SHP77 (cell line): ENCODE data around the gene KCNG4.

Source experiments
- DNase-seq, 2 experiments: peaks; one replicate each; lab custom pipeline; 2025; lab: John Stamatoyannopoulos, UW

The KCNG4 gene

DNA sequence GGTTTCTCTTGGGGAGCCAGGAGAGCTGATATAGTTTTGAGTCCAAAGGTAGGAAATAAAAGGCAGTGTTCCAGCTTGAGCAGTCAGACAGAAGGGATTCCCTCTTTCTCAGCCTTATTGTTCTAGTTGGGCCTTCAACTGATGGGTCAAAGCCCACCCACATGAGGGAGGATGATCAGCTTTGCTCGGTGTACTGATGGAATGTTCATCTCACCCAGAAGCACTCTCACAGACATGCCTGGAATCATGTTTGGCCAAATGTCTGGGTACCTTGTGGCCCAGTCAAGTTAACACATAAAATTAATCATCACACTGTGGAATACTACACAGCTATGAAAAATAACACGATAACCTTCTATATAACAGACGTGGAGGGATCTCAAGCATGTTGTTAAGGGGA, 23.1 kb upstream of the KCNG4 start:
- no peak for DNase-seq

DNA sequence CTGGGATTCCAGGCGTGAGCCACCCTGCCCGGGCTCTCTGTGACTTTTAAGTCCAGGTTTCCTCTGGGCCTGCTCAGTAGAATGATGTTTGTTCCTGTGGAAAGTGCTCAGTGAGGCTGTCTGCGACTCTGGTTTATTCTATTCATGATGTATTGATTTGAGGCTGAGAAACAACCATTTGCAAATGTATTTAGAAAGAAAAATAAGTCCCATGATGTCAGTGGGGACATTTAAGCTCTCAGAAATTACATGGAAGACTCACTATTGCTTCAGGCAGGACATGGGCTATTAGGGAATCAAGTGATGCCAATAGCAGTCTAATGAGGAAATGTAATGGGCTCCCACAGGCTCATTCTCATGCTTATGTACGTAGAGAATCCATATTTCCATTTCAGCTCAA, 22.2 kb upstream of the KCNG4 start:
- DNase-seq: no peak

DNA sequence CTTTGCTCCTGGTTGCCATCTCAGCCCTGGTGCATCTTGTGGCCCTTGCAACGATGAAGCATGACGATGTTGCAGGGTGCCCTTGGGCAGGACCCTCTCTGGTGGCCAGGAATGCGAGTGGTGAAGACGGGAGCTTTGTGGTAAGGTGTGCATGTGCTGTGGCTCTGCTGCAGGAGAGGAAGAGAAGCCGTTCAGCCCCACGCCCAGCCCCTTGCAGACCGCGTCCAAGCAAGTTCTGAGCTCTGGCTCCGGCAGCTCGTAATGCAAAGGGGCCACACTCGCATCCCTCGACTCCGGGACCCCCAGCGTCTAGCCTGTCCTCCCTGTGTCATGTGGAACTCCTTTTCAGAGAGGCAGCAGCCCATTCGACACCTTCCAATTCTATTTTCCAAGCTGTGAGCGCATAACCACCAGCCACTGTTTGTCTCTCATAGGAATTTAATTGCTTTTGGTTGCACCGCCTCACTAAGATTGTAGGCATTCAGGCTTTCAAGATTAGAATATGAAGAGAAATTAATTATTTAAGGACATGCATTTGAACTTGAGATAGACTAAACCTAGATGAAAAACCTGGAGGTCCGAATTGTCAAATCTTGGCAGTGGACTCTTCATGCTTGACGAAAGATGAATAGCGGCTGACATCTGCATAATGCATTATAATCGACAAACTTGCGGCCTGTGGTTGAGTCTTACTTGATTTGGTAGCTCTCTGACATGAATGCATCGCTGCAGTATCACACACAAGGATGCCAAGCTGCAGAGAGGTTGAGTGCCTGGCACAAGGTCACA, 21.1 kb upstream of the KCNG4 start:
- no peak for DNase-seq

DNA sequence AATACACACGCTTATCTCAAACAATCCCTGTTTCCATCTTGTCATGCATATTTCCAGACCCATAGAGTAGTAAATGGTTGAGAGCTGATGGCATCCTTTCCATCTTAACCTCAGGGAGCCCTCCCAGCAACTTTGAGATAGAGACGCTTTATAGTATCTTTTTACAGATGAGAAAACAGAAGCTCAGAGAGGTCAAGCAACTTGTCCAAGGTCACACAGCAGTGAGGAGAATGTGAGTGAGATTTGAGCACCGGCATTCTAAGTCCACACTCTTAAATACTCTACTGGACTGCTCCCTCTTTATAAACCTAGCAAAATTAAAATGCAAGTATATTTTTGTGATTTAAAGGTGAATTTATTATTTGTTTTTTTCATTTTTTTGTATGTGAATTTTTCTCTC, 19.9 kb upstream of the KCNG4 start:
- no peak for DNase-seq

DNA sequence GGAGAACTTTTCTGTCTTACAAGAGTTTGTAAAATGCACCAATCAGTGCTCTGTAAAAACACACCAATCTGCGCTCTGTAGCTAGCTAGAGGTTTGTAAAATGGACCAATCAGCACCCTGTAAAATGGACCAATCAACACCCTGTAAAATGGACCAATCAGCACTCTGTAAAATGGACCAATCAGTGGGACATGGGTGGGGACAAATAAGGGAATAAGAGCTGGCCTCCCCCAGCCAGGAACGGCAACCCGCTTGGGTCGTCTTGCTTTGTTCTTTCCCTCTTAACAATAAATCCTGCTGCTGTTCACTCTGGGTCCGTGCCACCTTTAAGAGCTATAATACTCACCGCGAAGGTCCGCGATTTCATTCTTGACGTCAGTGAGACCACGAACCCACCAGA, 18.5 kb upstream of the KCNG4 start:
- DNase-seq: no peak

DNA sequence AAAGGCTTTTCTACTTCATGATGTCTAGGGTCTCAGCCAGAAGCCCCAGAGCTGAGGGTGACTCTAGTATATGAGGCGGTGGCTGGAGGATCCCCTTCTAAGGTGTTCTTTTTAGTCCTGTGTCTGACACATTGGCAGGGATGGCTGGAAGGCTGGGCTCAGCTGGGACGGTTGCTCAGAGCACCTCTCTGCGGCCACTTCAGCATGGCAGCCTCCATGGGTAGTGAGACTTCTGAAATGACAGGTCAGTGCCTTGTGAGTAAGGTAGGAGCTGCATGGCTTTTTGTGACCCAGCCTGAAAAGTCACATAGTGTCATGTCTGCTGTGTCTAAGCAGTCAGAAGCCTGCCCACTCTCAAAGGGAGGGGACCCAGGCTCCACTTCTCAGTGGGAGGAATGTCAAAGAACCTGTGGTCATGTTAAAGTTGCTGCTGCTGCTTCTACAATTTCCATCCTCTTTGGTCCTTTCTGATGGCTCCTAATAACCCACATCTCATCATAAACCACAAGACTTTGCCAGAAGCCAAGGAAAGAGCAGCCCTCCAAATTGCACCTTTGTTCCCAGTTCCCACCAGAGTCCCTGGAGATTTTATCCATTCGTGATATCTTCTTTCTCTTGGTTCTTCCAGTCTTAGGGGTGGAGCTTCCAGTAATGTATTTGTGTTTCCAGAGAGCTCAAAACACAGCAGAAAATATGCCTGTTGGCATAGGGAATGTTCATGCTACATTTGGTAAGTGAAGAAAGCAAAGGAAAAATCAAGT, 15.4 kb upstream of the KCNG4 start:
- no peak for DNase-seq

DNA sequence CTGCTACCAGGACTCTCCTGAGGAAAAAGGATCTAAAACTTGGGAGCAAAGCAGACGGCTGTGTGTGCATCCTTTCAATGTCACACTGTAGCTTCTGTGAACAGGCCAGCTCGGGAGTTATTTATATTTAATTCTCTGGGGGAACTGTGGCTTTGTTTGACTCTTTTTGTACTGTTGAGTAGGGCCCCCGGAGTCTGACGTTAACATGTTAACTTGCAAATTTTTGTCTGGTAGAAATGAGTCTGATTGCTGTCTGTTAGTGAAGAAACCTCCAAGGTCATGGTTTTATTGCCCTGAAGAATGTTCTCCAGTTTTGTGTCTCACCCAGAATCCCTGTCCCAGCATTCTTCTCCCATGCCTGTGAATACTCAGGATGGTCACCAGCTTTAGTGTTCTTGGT, 14.2 kb upstream of the KCNG4 start:
- DNase-seq: no peak

DNA sequence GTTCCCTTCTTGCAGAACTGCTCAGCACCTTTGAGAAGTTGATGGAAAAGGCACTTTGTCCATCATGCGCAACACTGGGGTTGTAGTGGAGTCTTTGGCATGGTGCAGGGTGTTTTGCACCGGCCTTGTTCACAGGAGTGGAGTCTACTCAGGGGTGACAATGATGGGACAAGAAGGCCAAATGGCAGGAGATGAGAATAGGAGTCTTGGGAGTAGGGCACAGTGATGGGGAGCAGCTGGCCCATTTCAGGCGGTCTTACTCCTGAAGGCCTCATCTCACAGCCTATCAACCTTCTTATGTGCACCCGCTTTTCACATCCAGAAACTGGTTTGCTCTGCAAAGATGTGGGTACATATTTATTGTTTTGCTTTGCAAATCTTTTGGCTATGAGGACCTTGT, 13.4 kb upstream of the KCNG4 start:
- no peak for DNase-seq

DNA sequence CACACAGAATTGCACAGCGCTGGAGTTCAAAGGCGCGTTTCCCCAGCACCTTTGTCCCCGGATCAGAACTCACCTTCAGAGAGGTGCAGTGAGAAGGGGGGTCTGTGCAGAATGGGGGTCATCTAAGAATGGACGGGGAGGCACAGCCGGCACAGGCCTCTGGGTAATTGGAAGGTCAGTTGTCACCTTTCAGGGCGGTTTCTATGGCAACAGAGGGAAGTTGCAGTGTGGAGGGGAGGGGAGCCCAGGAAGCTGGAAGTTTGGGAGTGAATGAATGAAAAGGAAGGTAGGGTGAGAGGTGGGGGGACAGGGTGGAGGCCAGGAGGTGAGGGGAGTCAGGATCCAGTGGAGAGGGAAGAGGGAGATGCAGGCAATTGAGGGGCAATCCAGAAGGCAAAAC, 12.4 kb upstream of the KCNG4 start:
- DNase-seq: no peak

DNA sequence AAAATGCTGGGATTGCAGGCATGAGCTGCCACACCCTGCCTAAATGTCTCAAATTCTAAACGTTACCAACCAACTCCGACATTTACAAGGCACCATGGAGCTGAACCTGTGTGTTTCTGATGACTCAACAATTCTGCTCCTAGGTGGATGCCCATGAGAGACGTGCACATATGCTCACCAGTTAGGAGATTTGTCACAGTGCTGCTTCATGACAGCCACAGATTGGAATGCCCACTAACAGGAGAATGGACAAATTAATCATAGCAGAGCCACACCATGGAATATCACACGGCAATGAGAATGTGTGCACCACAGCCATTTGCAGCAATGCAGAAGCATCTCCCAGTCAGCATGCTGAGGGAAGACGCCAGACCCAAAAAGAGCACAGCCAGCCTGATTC, 8.0 kb upstream of the KCNG4 start:
- no peak for DNase-seq

DNA sequence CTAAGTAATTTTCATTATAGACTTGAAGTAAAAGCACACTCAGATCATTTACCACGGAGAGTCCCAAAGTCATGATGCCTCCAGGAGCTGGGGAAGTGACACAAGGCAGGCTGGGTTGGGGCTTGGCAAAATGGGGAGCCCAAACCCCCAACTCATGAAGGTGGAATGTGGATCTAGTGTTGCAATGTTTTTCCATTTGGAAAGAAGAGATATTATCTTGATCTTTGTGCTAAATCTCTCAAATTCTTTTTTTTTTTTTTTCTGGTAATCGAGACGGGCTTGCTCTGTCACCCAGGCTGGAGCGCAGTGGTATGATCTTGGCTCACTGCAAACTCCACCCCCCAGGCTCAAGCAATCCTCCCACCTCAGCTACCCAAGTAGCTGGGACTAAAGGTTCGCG, 7.5 kb upstream of the KCNG4 start:
- no peak for DNase-seq

DNA sequence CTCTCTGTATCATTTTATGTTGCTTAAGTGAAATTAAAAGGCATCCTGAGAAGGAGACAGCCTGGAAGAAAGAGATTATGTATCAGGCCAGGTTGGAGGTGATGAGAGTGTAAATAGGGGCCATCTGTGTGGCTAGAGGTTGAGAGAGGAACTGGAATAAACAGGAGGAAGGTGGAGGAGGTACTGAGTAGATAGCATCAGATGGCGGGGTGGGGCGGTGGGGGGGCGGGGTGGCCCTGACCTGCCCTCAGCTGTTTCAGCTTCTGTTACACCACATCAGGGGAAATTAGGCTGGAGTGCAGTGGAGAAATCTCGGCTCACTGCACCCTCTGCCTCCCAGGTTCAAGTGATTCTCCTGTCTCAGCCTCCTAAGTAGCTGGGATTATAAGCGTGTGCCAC, 6.9 kb upstream of the KCNG4 start:
- no peak for DNase-seq

DNA sequence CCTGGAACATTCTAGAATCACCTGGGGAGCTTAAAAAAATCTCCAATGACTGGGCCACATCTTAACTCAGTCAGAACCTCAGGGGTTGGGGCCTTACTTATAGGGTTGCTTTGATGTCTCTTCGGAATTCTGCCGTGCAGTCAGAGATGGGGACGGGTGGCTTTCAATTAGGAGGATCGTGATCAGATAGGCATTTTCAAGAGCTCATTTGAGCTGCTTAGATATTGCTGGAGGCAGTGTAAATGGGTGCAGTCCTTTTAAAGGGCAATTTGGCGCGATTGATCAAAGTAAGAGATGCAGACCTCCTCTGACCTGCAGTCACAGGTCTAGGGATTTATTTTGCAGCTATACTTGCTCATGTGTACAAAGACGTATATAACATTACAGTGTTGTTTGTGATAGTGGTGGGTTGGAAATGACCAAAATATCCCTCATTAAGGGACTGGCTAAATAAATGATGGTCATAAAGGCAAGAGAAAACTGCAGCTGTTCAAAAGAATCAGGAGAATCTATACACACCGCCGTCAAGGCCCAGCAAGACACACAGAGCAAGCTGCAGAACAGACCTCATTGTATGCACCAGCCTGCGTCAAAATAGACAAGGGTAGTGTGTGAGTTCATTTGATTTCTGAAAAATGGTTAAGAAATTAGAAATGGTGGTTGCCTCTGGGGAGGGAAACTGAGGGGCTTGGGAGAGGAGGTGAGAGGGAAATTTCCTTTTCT, 6.3 kb upstream of the KCNG4 start:
- no peak for DNase-seq

DNA sequence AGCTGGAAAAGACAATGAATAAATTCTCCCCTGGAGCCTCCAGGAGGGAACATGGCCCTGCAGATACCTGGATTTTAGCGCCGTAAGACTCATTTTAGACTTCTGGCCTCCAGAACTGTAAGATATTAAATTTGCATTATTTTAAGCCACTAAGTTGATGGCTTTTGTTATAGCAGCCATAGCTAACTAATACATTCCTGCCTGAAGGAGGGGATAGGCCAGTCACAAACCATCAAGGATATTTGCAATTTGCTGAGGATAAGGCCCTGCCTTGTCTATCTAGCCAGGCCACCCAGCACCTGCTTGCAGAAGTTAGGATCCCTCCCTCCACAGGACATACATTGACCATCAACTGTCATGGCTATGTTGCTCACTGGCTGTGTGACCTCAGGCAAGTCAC, 4.9 kb upstream of the KCNG4 start:
- DNase-seq: no peak

DNA sequence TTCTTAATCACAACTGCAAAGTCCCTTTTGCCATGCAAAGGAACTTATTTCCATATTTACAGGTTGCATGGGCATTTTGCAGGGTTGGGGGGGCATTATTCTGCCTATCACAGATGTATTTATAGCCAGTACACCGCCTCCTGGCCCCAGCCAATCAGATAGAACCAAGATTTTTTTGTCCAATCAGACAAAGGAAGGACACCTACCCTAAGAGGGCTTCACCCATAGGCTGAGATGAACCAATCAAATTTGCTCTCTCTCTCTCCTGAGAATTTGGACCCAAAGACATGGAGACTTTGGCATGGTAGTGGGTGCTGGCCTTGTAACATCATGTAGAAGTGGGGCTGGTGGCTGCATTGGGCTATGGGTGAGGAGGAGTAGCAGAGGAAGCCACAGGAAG, 3.9 kb upstream of the KCNG4 start:
- DNase-seq: no peak

DNA sequence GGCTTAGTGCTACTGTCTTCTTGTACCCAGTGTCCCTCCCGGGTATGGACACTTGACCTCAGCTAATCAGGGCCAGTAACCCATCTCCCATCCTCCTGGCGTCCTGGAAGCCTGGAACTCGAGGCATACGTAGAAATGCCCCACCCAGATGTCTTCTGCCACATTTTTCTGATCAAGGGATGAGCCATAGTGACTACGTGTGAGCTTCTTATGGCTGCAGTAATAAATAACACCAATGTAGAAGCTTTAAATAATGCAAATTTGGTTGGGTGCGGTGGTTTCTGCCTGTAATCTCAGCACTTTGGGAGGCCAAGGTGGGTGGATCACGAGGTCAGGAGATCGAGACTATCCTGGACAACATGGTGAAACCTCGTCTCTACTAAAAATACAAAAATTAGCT, 3.0 kb upstream of the KCNG4 start:
- DNase-seq: no peak

DNA sequence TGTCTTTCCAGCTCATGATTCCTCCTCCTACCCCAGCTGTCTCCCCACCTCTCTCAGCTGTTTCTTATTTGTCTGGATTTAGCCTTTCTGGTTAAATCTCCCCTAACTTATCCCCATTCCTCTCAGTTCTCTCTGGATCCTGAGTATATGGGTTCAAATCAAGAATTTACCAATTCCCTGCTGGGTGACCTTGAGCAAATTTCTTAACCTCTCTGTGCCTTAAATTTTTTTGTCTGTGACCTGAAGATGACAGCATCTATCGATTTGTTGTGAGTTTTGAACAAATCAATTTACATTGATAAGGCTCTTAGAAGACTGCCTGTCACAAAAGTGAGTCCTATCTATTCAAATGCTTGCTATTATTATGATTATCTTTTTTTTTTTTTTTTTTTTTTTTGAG, 2.0 kb upstream of the KCNG4 start:
- no peak for DNase-seq

DNA sequence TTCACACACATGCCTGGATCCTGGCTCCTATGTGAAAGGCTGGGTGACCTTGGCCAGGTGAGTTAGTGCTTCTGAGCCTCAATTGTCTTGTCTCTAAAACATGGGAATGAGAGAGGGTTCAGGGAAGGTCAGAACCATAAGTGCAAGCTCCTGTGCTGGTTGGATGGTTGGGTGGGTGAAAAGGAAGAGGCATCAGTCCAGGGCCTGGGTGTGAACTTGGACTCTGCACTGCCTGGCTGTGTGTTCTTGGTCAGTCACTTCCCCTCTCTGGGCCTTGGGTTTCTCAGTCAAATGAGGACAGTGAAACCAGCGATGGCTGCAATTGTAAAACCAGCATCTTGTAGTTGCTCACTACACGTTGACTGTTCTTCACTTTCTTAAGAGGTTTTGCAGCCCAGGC, 643 bp upstream of the KCNG4 start:
- DNase-seq: no peak

DNA sequence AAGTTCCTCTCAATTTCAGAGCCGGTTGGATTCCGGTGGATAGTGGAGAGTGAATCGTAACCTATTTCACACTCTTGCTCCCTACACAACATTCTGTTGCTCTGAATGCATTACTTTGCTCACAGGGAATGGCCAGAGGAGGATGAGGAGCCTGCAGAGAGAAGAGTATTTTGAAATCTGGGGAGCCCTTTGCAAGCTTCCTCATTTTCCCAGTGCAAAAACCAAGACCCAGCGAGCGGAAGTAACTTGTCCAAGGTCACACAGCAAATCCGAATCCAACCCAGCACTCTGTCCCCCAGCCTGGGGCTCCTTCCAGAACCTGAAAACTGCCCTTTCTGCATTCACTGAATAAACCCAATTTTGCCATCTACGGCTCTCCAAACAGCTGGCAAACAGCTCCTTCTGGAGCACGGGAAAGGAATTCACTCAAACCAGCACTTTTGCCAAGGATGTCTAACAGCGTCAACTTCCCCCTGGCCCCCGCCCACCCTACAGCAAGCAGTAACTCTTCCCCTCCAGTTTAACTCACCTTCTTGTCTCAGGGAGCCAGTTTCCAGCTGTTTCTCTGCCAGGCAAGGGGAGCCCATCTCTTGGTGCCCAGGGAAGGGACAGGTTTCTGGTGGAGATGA, 557 bp downstream of the KCNG4 start:
- DNase-seq: no peak

DNA sequence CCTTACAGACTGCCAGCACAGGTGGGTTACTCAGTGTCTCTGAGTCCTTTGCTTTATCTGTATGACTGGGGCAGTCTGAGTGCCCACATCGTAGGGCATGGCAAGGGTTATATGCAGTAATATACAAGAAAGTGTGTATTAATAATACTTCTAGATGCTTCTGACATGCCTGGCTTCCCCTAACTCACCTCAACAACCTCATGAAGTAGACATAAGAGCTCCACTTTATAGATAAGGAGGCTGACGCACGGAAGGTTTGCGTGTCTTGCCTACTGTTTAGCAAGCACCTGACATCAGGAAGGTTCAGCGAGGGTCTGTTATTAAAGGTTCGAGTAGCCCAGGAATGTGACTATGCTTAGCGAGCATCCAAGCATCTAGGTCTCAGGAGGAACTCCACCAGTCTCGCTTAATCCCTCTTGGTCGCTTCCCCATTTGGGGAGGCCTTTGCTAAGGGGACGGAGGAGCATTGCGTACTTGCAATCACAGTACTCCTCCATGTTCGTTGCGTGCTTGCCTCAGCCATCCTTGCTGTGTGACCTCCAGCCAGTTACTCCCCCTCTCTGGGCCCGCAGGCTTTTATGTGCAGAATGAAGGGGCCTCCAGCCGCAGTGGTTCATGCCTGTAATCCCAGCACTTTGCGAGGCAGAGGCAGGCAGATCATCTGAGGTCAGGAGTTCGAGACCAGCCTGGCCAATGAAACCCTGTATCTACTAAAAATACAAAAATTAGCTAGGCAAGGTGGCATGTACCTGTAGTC, 1.6 kb downstream of the KCNG4 start:
- DNase-seq: no peak

DNA sequence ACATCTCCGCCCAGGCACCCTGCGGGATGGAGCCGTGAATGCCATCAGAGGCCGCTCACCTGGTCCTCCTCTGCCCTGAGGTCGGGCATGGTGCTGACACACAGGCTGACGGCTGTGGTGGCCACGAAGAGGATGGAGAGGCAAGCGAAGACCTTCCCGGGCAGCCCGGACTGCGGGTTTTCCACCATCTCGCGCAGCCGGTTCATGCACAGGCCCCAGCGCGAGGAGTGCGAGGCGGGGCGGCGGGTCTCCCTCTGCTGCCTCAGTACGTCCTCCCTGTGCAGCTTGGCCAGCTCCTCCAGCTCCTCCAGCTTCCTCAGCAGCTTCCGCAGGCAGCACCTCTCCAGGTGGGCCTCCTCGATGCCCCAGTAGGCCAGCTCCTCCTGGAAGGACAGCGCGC, 3.1 kb downstream of the KCNG4 start:
- no peak for DNase-seq
